ENCODE measurements around the gene FAM20C. TPM values are rescaled to one million over a fixed set of nuclear protein-coding genes. Genes with fewer than 3 reads are reported as not detected.

The FAM20C gene
- total and polyA plus RNA-seq, 4 donors, result 17.3 to 86.9 (median 45.9) TPM

DNA sequence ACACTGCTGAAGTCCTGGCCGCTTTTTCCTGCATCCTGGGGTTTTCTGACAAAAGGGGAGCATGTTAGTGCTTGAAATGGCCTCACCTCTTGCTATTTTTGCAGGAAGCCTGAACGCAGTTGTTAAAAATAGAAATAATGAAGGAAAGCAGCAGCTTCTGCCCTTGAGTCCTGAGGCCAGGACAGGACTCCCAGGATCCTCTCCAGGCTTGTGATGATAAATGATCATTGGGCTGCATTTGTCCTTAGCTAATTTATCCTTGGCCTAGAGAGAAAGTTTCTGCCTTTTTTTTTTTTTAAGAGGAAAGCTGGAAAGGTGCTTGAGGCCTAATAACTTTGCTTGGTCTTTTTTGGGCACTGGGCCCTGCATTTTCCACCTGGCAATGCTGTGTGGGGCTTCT is 17.7 kb upstream of the FAM20C start:
- TF ChIP-seq CTCF (IDR thresholded peaks at IDR 0.05; ENCODE audit: control extremely low read depth, extremely low read depth), result no peak
- H3K9ac ChIP-seq (ENCODE audit: insufficient read depth in 1 of 2, low read length in 2 of 2), result no peak overlapping the region
- peaks cover 0 to 9% (median 0%) of the 10 kb centered on the region in 5 donors for H3K4me1 ChIP-seq (ENCODE audit: control insufficient read depth in 5 of 5, insufficient read depth in 5 of 5, low read length in 5 of 5)
- ATAC-seq (ENCODE audit: insufficient read depth, low FRiP score), result no peak
- no peak overlapping the region for H3K4me3 ChIP-seq
- H3K36me3 ChIP-seq (ENCODE audit: control insufficient read depth in 4 of 4, insufficient read depth in 4 of 4, low read length in 4 of 4), result no peaks in the 10 kb centered on the region
- peaks cover 0 to 6% (median 0%) of the 10 kb centered on the region in 3 donors for H3K27me3 ChIP-seq (ENCODE audit: control insufficient read depth in 3 of 3, insufficient read depth in 3 of 3, low read length in 2 of 3)
- WGBS, 2 donors, result 76 to 80% methylated on average over 2 of the region's 2 CpGs
- H3K27ac ChIP-seq (ENCODE audit: low read depth in 1 of 2, low read length in 1 of 2), result no peak overlapping the region
- DNase-seq, result no peak
- H3K9me3 ChIP-seq (ENCODE audit: control insufficient read depth in 4 of 4, insufficient read depth in 3 of 4, low read length in 3 of 4), result no peaks in the 10 kb centered on the region

- ATAC-seq (ENCODE audit: insufficient read depth, low FRiP score) (no peak), DNase-seq (no peak)
- H3K36me3 ChIP-seq (ENCODE audit: control insufficient read depth in 4 of 4, insufficient read depth in 4 of 4, low read length in 4 of 4), result no peaks in the 10 kb centered on the region
- H3K9me3 ChIP-seq (ENCODE audit: control insufficient read depth in 4 of 4, insufficient read depth in 3 of 4, low read length in 3 of 4), result no peaks in the 10 kb centered on the region
- H3K4me1 ChIP-seq (ENCODE audit: control insufficient read depth in 5 of 5, insufficient read depth in 5 of 5, low read length in 5 of 5), result peaks cover 0 to 9% (median 0%) of the 10 kb centered on the region in 5 donors
- no peak for TF ChIP-seq CTCF (IDR thresholded peaks at IDR 0.05; ENCODE audit: control extremely low read depth, extremely low read depth)
- H3K27me3 ChIP-seq (ENCODE audit: control insufficient read depth in 3 of 3, insufficient read depth in 3 of 3, low read length in 2 of 3), result peaks cover 0 to 6% (median 0%) of the 10 kb centered on the region in 3 donors
- H3K9ac ChIP-seq (ENCODE audit: insufficient read depth in 1 of 2, low read length in 2 of 2), result no peak overlapping the region
- no peak overlapping the region for H3K4me3 ChIP-seq
- 94 to 97% methylated on average over 11 of the region's 11 CpGs for WGBS, 2 donors
- H3K27ac ChIP-seq (ENCODE audit: low read depth in 1 of 2, low read length in 1 of 2), result no peak overlapping the region
Observed at GRCh38 chr7:175955-176354, 16.4 kb upstream of the FAM20C start.

DNA sequence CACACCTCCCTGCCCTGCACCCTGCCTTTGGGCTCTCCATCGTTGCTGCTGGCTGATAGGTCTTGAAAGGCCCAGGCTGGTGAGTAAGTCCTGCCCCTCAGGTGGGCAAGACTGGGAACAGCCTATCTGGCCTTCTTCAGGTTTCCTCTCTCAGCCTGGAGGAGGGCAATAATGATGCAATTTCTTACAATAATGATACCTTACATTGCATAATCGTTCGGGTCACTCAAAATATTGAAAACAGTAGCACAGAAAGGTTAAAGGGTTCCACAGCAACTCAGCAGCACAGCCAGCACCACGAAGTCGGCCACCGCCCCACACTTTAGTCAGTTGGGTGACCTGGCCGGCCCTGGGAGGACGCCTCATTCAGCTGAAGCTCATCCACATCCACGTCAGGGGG is 16.0 kb upstream of the FAM20C start:
- Histone ChIP-seq H3K9ac (ENCODE audit: insufficient read depth in 1 of 2, low read length in 2 of 2) (no peak overlapping the region), H3K4me3 (no peak overlapping the region), H3K27ac (ENCODE audit: low read depth in 1 of 2, low read length in 1 of 2) (no peak overlapping the region), H3K4me1 (ENCODE audit: control insufficient read depth in 5 of 5, insufficient read depth in 5 of 5, low read length in 5 of 5) (peaks cover 0 to 9% (median 0%) of the 10 kb centered on the region in 5 donors), H3K9me3 (ENCODE audit: control insufficient read depth in 4 of 4, insufficient read depth in 3 of 4, low read length in 3 of 4) (no peaks in the 10 kb centered on the region), H3K36me3 (ENCODE audit: control insufficient read depth in 4 of 4, insufficient read depth in 4 of 4, low read length in 4 of 4) (no peaks in the 10 kb centered on the region), H3K27me3 (ENCODE audit: control insufficient read depth in 3 of 3, insufficient read depth in 3 of 3, low read length in 2 of 3) (peaks cover 0 to 6% (median 0%) of the 10 kb centered on the region in 3 donors)
- no peak for TF ChIP-seq CTCF (IDR thresholded peaks at IDR 0.05; ENCODE audit: control extremely low read depth, extremely low read depth)
- ATAC-seq (ENCODE audit: insufficient read depth, low FRiP score) (no peak), DNase-seq (no peak)
- WGBS, 2 donors, result 79 to 86% methylated on average over 9 of the region's 9 CpGs
